HG03442 (cell line): ENCODE results near the gene IGFBP4.

Source experiments
- ATAC-seq: cut with Tn5 transposase; IDR thresholded peaks from one replicate; pipeline ENCODE4 v1.9.1; 2021; ENCODE audit warnings: mild to moderate bottlenecking, moderate library complexity; ENCODE audit not compliant: unreplicated experiment

The IGFBP4 gene

GRCh38 chr17:40469805-40470675, 26.8 kb downstream of the IGFBP4 start:
- no peak for ATAC-seq

- no peak for ATAC-seq
These were observed 27.9 kb downstream of the IGFBP4 start for GRCh38 chr17:40470932-40471828.

GRCh38 chr17:40471846-40472732, 28.8 kb downstream of the IGFBP4 start:
- ATAC-seq = no peak

GRCh38 chr17:40472733-40473452, 29.6 kb downstream of the IGFBP4 start:
- no peak for ATAC-seq

- no peak for ATAC-seq
These were observed 30.5 kb downstream of the IGFBP4 start for GRCh38 chr17:40473573-40474365.

- ATAC-seq = no peak
These were observed 31.3 kb downstream of the IGFBP4 start for GRCh38 chr17:40474419-40475002.

GRCh38 chr17:40475234-40475908, 32.1 kb downstream of the IGFBP4 start:
- no peak for ATAC-seq

- ATAC-seq = no peak
These were observed 34.5 kb downstream of the IGFBP4 start for GRCh38 chr17:40477796-40478195.

- no peak for ATAC-seq
These were observed 35.2 kb downstream of the IGFBP4 start for GRCh38 chr17:40478486-40478885.

GRCh38 chr17:40479754-40480480, 36.7 kb downstream of the IGFBP4 start:
- no peak for ATAC-seq

GRCh38 chr17:40480501-40481003, 37.3 kb downstream of the IGFBP4 start:
- ATAC-seq = no peak

GRCh38 chr17:40481106-40481505, 37.9 kb downstream of the IGFBP4 start:
- ATAC-seq = no peak

- ATAC-seq = no peak
These were observed 39.5 kb downstream of the IGFBP4 start for GRCh38 chr17:40482722-40483121.

- no peak for ATAC-seq
These were observed 40.4 kb downstream of the IGFBP4 start for GRCh38 chr17:40483679-40484078.

GRCh38 chr17:40484285-40484972, 41.2 kb downstream of the IGFBP4 start:
- no peak for ATAC-seq

- ATAC-seq = no peak
These were observed 41.8 kb downstream of the IGFBP4 start for GRCh38 chr17:40484973-40485530.
